SK-N-SH (cell line): ENCODE data around the gene SLC35F4. TPM values are rescaled to one million over a fixed set of nuclear protein-coding genes. Genes with fewer than 3 reads are reported as not detected.

ENCODE experiments used
- CTCF ChIA-PET: fragments of 300-600, 350-600 bp; formaldehyde crosslinking; extraction: SDS; loops from one replicate; lab custom pipeline; 2021; lab: Yijun Ruan, JAX
- POLR2A ChIA-PET: fragments of 350-600 bp; sonication (Branson Sonifier 250); formaldehyde crosslinking; extraction: SDS; loops from one replicate; lab custom pipeline; 2020; ENCODE audit warnings: antibody characterized with exemption, inconsistent platforms; lab: Yijun Ruan, JAX
- DNase-seq: peaks from one replicate; pipeline ENCODE4 v3.0.0; 2012
- H2AFZ ChIP-seq: fragments of 200-600 bp; sonication (generic); 2 replicates; pipeline ENCODE4 v1.8.1; 2016; ENCODE audit warnings: antibody characterized with exemption, mild to moderate bottlenecking, low read depth
- H3F3A ChIP-seq: fragments of 200-600 bp; sonication (generic); replicated peaks from 2 replicates; pipeline ENCODE3; 2016; ENCODE audit warnings: antibody characterized with exemption, mild to moderate bottlenecking; ENCODE audit not compliant: insufficient read depth
- H3K27ac ChIP-seq, 2 experiments: fragments of 200-500 bp in 1 of 2; fragments of 200-600 bp in 1 of 2; sonication (Bioruptor generic) in 1 of 2; sonication (generic), shearing (Covaris generic) in 1 of 2; 2 replicates each; pipeline versions ENCODE4 v1.5.1 to v1.6.1; 2014 to 2016; ENCODE audit warnings: low read depth in 2 of 2, inconsistent platforms in 1 of 2, low read length in 1 of 2, mild to moderate bottlenecking in 1 of 2, mixed read lengths in 1 of 2
- H3K27me3 ChIP-seq: fragments of 200-600 bp; sonication (generic), shearing (Covaris generic); 2 replicates; pipeline ENCODE4 v1.6.1; 2016; ENCODE audit warnings: mixed run types; ENCODE audit not compliant: insufficient read depth
- H3K36me3 ChIP-seq, 2 experiments: fragments of 200-500 bp in 1 of 2; fragments of 200-600 bp in 1 of 2; sonication (Bioruptor generic) in 1 of 2; sonication (generic) in 1 of 2; replicated peaks in 1 of 2; 2 replicates each; pipeline versions ENCODE3 to v1.5.1; 2014 to 2016; ENCODE audit warnings: low read length in 1 of 2, mild to moderate bottlenecking in 1 of 2; ENCODE audit not compliant: insufficient read depth in 2 of 2, control insufficient read depth in 1 of 2
- H3K4me1 ChIP-seq, 2 experiments: fragments of 200-500 bp in 1 of 2; fragments of 200-600 bp in 1 of 2; sonication (Bioruptor generic) in 1 of 2; sonication (generic), shearing (Covaris generic) in 1 of 2; 2 replicates each; pipeline versions ENCODE4 v1.5.1 to v1.6.1; 2014 to 2016; ENCODE audit warnings: low read depth in 1 of 2, low read length in 1 of 2, mixed run types in 1 of 2; ENCODE audit not compliant: insufficient read depth in 2 of 2, control insufficient read depth in 1 of 2
- H3K4me2 ChIP-seq: fragments of 200-600 bp; sonication (generic), shearing (Covaris generic); 2 replicates; pipeline ENCODE4 v1.6.1; 2017; ENCODE audit warnings: mixed run types
- H3K4me3 ChIP-seq, 2 experiments: fragments of 200-500 bp in 1 of 2; fragments of 200-600 bp in 1 of 2; sonication (Bioruptor generic) in 1 of 2; sonication (generic), shearing (Covaris generic) in 1 of 2; 2 replicates each; pipeline versions ENCODE4 v1.5.1 to v1.8.1; 2014 to 2016; ENCODE audit warnings: low read depth in 2 of 2, inconsistent platforms in 1 of 2, low read length in 1 of 2, mild to moderate bottlenecking in 1 of 2, mixed read lengths in 1 of 2, moderate library complexity in 1 of 2
- H3K79me2 ChIP-seq: fragments of 200-600 bp; sonication (generic); 2 replicates; pipeline ENCODE4 v1.8.1; 2017; ENCODE audit warnings: mild to moderate bottlenecking; ENCODE audit not compliant: insufficient read depth
- H3K9ac ChIP-seq: fragments of 200-600 bp; sonication (generic); 2 replicates; pipeline ENCODE4 v1.6.1; 2017; ENCODE audit warnings: mixed run types
- H3K9me2 ChIP-seq: fragments of 200-600 bp; sonication (generic); 2 replicates; pipeline ENCODE4 v1.6.1; 2017; ENCODE audit warnings: mixed run types
- H3K9me3 ChIP-seq: fragments of 200-600 bp; sonication (generic); 2 replicates; pipeline ENCODE4 v1.6.1; 2017; ENCODE audit warnings: mixed run types, mild to moderate bottlenecking, moderate library complexity
- H4K20me1 ChIP-seq: fragments of 200-600 bp; sonication (generic); 2 replicates; pipeline ENCODE4 v1.6.1; 2017; ENCODE audit warnings: mild to moderate bottlenecking, mixed run types; ENCODE audit not compliant: insufficient read depth
- CTCF ChIP-seq: fragments of 200-600 bp; sonication (generic); IDR thresholded peaks from 2 replicates; pipeline ENCODE4 v1.6.1; 2017; ENCODE audit warnings: antibody characterized with exemption, mild to moderate bottlenecking, moderate library complexity
- EP300 ChIP-seq, 2 experiments: IDR thresholded peaks; 2 replicates each; pipeline versions ENCODE4 v1.4.0 to v1.6.1; 2012; ENCODE audit warnings: borderline replicate concordance in 1 of 2, low read depth in 1 of 2, low read length in 1 of 2
- GABPA ChIP-seq: IDR thresholded peaks from 2 replicates; pipeline ENCODE4 v1.4.0; 2012; ENCODE audit warnings: low read depth, mild to moderate bottlenecking
- GATA2 ChIP-seq: sonication (generic); formaldehyde crosslinking; IDR thresholded peaks from 2 replicates; pipeline ENCODE4 v1.5.0; 2020; ENCODE audit warnings: mild to moderate bottlenecking, missing genetic modification reagents
- IRF3 ChIP-seq: fragments of 150-350 bp; IDR thresholded peaks from 2 replicates; pipeline ENCODE4 v1.6.1; 2016; ENCODE audit warnings: mild to moderate bottlenecking, low read depth, low read length
- MXI1 ChIP-seq: IDR thresholded peaks from 2 replicates; pipeline ENCODE4 v1.6.1; 2012; ENCODE audit warnings: mild to moderate bottlenecking, low read depth, low read length, improper control_type of control experiment
- NFIC ChIP-seq: IDR thresholded peaks from 2 replicates; pipeline ENCODE4 v1.4.0; 2012; ENCODE audit warnings: borderline replicate concordance
- NRF1 ChIP-seq: IDR thresholded peaks from 2 replicates; pipeline ENCODE4 v1.6.1; 2012; ENCODE audit warnings: low read depth, mild to moderate bottlenecking, low read length
- PBX3 ChIP-seq: IDR thresholded peaks from 2 replicates; pipeline ENCODE4; 2012
- POLR2AphosphoS5 ChIP-seq: IDR thresholded peaks from 2 replicates; pipeline ENCODE4 v1.6.1; 2012; ENCODE audit warnings: low read depth, low read length
- REST ChIP-seq: IDR thresholded peaks from 2 replicates; pipeline ENCODE4 v1.6.1; 2012; ENCODE audit warnings: mild to moderate bottlenecking, low read depth, low read length, moderate library complexity
- SMC3 ChIP-seq: IDR thresholded peaks from 2 replicates; pipeline ENCODE4 v1.6.1; 2012; ENCODE audit warnings: low read depth, low read length, improper control_type of control experiment
- USF1 ChIP-seq: IDR thresholded peaks from 2 replicates; pipeline ENCODE4 v1.4.0; 2012; ENCODE audit warnings: low read depth, borderline replicate concordance
- WGBS: methylation state at CpG from one replicate; pipeline ENCODE4 v1.1.6; 2017; ENCODE audit warnings: low lambda C conversion rate; 5-methylcytosine and 5-hydroxymethylcytosine counted together
- polyA plus RNA-seq, 3 experiments: library from polyadenylated mRNA; depleted of rRNA; stranded (reverse); fragments of >200 nt; gene quantifications; 2 replicates each; pipeline ENCODE4 v1.2.3, GENCODE V29; 2012

The SLC35F4 gene
- polyA plus RNA-seq, 1 of the 3 experiments (the other 2 are of a cell fraction) = not detected

- no peak for DNase-seq
- no peaks in the 10 kb centered on the region for H3K79me2 ChIP-seq
- H3K27ac ChIP-seq = no peak overlapping the region
- H3K4me2 ChIP-seq = no peak overlapping the region
- H3K9me2 ChIP-seq = no peaks in the 10 kb centered on the region
- no peaks in the 10 kb centered on the region for H4K20me1 ChIP-seq
- H3K4me3 ChIP-seq = no peak overlapping the region
- no peak overlapping the region for H2AFZ ChIP-seq
- H3K4me1 ChIP-seq = peaks cover 0 to 5% of the 10 kb centered on the region in 2 experiments; a peak in 1 of 4 replicates
- no peak overlapping the region for H3K9ac ChIP-seq
- TF ChIP-seq EP300 (IDR thresholded peaks at IDR 0.05; ENCODE audit: borderline replicate concordance in 1 of 2, low read depth in 1 of 2, low read length in 1 of 2) = no peak
- TF ChIP-seq SMC3 = no peak
- TF ChIP-seq PBX3 = no peak
- TF ChIP-seq IRF3 = no peak
- TF ChIP-seq USF1 = no peak
- TF ChIP-seq REST = no peak
- no peaks in the 10 kb centered on the region for H3K36me3 ChIP-seq
- CTCF ChIA-PET = interaction anchor here (0.6 to 0.8 kb wide), 2 partner anchors 43 to 1331 kb away, joined by 3 read pairs; no protein-coding TSS in a partner anchor
- no peaks in the 10 kb centered on the region; the same call in 1 of the 2 replicates for H3K27me3 ChIP-seq
- H3K9me3 ChIP-seq = no peaks in the 10 kb centered on the region
- WGBS = 0% methylated on average over 1 of the region's 1 CpG
- H3F3A ChIP-seq = no peaks in the 10 kb centered on the region
- POLR2A ChIA-PET = no interaction called here
Measured at GRCh38 chr14:57735276-57735675, 130.6 kb downstream of the SLC35F4 start.

GRCh38 chr14:57732463-57733285, 133.2 kb downstream of the SLC35F4 start:
- Histone ChIP-seq H3K27me3 (no peaks in the 10 kb centered on the region), H3F3A (no peaks in the 10 kb centered on the region), H3K9me3 (no peaks in the 10 kb centered on the region), H4K20me1 (no peaks in the 10 kb centered on the region), H3K9ac (no peak overlapping the region), H3K4me2 (no peak overlapping the region), H3K79me2 (no peaks in the 10 kb centered on the region), H3K9me2 (no peaks in the 10 kb centered on the region), H2AFZ (no peak overlapping the region), H3K4me1 (peaks cover 0 to 4% of the 10 kb centered on the region in 2 experiments; a peak in 1 of 4 replicates), H3K27ac (no peak overlapping the region), H3K4me3 (no peak overlapping the region), H3K36me3 (no peaks in the 10 kb centered on the region)
- no peak for DNase-seq
- ChIA-PET POLR2A (no interaction called here), CTCF (interaction anchor here (1.7 kb wide), 1 partner anchor 340 kb away, joined by 3 read pairs; no protein-coding TSS in a partner anchor)
- TF ChIP-seq MXI1 (no peak), USF1 (no peak), GATA2 (CRISPR knock-in tag) (no peak), POLR2AphosphoS5 (no peak), NRF1 (no peak), GABPA (no peak), CTCF (no peak), EP300 (IDR thresholded peaks at IDR 0.05; ENCODE audit: borderline replicate concordance in 1 of 2, low read depth in 1 of 2, low read length in 1 of 2) (no peak), PBX3 (no peak), SMC3 (no peak), NFIC (no peak)
- 7% methylated on average over 3 of the region's 3 CpGs for WGBS
